Hepatocyte (in vitro differentiated cells): ENCODE data around the gene POU2AF3. TPM values are rescaled to one million over a fixed set of nuclear protein-coding genes. Genes with fewer than 3 reads are reported as not detected.

ENCODE experiments used
- DNase-seq: peaks from one replicate; pipeline ENCODE4 v3.0.0-alpha.2; 2016; ENCODE audit warnings: low spot score
- H2AFZ ChIP-seq: fragments of 200-600 bp; sonication (generic); 2 replicates; pipeline ENCODE4 v1.6.0; 2016; ENCODE audit warnings: antibody characterized with exemption, mild to moderate bottlenecking
- H3K27ac ChIP-seq: fragments of 200-600 bp; sonication (generic); 2 replicates; pipeline ENCODE4 v1.5.1; 2016; ENCODE audit warnings: mild to moderate bottlenecking
- H3K27me3 ChIP-seq: fragments of 200-600 bp; sonication (generic); 2 replicates; pipeline ENCODE4 v1.6.1; 2016
- H3K36me3 ChIP-seq: fragments of 200-600 bp; sonication (generic); replicated peaks from 2 replicates; pipeline ENCODE4 v1.5.1; 2016; ENCODE audit warnings: low read depth; ENCODE audit not compliant: insufficient read depth
- H3K4me1 ChIP-seq: fragments of 200-600 bp; sonication (generic); 2 replicates; pipeline ENCODE4 v1.5.1; 2016; ENCODE audit warnings: mild to moderate bottlenecking, moderate library complexity; ENCODE audit not compliant: insufficient read depth
- H3K4me2 ChIP-seq: fragments of 200-600 bp; sonication (generic); 2 replicates; pipeline ENCODE4 v1.6.0; 2016
- H3K4me3 ChIP-seq: fragments of 200-600 bp; sonication (generic); 2 replicates; pipeline ENCODE4 v1.5.1; 2016; ENCODE audit warnings: mild to moderate bottlenecking
- H3K79me2 ChIP-seq: fragments of 200-600 bp; sonication (generic); 2 replicates; pipeline ENCODE4 v1.6.0; 2017; ENCODE audit warnings: mild to moderate bottlenecking
- H3K9me2 ChIP-seq: fragments of 200-600 bp; sonication (generic); replicated peaks from 2 replicates; pipeline ENCODE4 v1.6.0; 2017; ENCODE audit warnings: mild to moderate bottlenecking; ENCODE audit not compliant: insufficient read depth
- H3K9me3 ChIP-seq: fragments of 200-600 bp; sonication (generic); 2 replicates; pipeline ENCODE4 v1.5.1; 2016; ENCODE audit warnings: low read depth, mild to moderate bottlenecking
- H4K20me1 ChIP-seq: fragments of 200-600 bp; sonication (generic); 2 replicates; pipeline ENCODE4 v1.6.0; 2016; ENCODE audit warnings: mild to moderate bottlenecking; ENCODE audit not compliant: insufficient read depth, poor library complexity, severe bottlenecking
- CTCF ChIP-seq: fragments of 200-600 bp; sonication (generic); IDR thresholded peaks from 2 replicates; pipeline ENCODE4 v1.5.1; 2016; ENCODE audit warnings: antibody characterized with exemption, mild to moderate bottlenecking; ENCODE audit not compliant: poor library complexity
- EZH2 ChIP-seq: fragments of 200-600 bp; sonication (generic); IDR thresholded peaks from 2 replicates; pipeline ENCODE4 v1.6.1; 2016; ENCODE audit warnings: antibody characterized with exemption, mild to moderate bottlenecking, borderline replicate concordance
- EZH2phosphoT487 ChIP-seq: fragments of 200-600 bp; sonication (generic); IDR thresholded peaks from one replicate; pipeline ENCODE4 v1.6.1; 2018; ENCODE audit warnings: antibody characterized with exemption, mild to moderate bottlenecking, low read depth, moderate library complexity; ENCODE audit not compliant: unreplicated experiment, severe bottlenecking
- WGBS: methylation state at CpG from one replicate; pipeline ENCODE4 v1.1.6; 2016; ENCODE audit warnings: low lambda C conversion rate; ENCODE audit errors: missing lambda C conversion rate; 5-methylcytosine and 5-hydroxymethylcytosine counted together
- polyA plus RNA-seq: library from polyadenylated mRNA; unstranded; fragments of >200 nt; fragmentation: Nextera tagmentation; extraction: Ambion mirVana; gene quantifications from 2 replicates; pipeline ENCODE4 v1.2.1, GENCODE V29; 2016
- total RNA-seq: library from RNA; depleted of rRNA; stranded (reverse); fragments of >200 nt; gene quantifications from 2 replicates; pipeline ENCODE4 v1.2.3, GENCODE V29; 2014

POU2AF3 gene
- total and polyA plus RNA-seq, 2 experiments from 2014 or later: 2.5 to 3.0 TPM

- Histone ChIP-seq H3K4me2 (no peak overlapping the region), H3K27ac (no peak overlapping the region), H3K9me3 (no peaks in the 10 kb centered on the region), H3K4me1 (peaks cover under 1% of the 10 kb centered on the region), H2AFZ (no peak overlapping the region), H3K79me2 (no peaks in the 10 kb centered on the region), H3K27me3 (peaks cover 12% of the 10 kb centered on the region), H3K9me2 (no peaks in the 10 kb centered on the region), H3K36me3 (no peaks in the 10 kb centered on the region), H4K20me1 (no peaks in the 10 kb centered on the region), H3K4me3 (no peak overlapping the region)
- DNase-seq: no peak
- TF ChIP-seq CTCF (no peak), EZH2 (no peak), EZH2phosphoT487 (no peak)
- WGBS: 95% methylated on average over 5 of the region's 5 CpGs
These were observed 44.7 kb upstream of the POU2AF3 start for GRCh38 chr11:111253630-111254029.

GRCh38 chr11:111258046-111258445 lies 40.3 kb upstream of the POU2AF3 start:
- no peak overlapping the region for H3K27ac ChIP-seq
- H3K9me3 ChIP-seq: no peaks in the 10 kb centered on the region
- WGBS: over 99% methylated on average over 4 of the region's 4 CpGs
- no peaks in the 10 kb centered on the region for H3K36me3 ChIP-seq
- no peak overlapping the region for H3K4me2 ChIP-seq
- H4K20me1 ChIP-seq: no peaks in the 10 kb centered on the region
- H3K4me3 ChIP-seq: no peak overlapping the region
- no peak for DNase-seq
- TF ChIP-seq CTCF (no peak), EZH2 (no peak), EZH2phosphoT487 (no peak)
- H3K4me1 ChIP-seq: peaks cover 5% of the 10 kb centered on the region
- no peaks in the 10 kb centered on the region for H3K9me2 ChIP-seq
- H3K27me3 ChIP-seq: peaks cover 5% of the 10 kb centered on the region
- H3K79me2 ChIP-seq: no peaks in the 10 kb centered on the region
- H2AFZ ChIP-seq: no peak overlapping the region

GRCh38 chr11:111259896-111260295 lies 38.5 kb upstream of the POU2AF3 start:
- 95% methylated on average over 4 of the region's 4 CpGs for WGBS
- Histone ChIP-seq H3K9me2 (no peaks in the 10 kb centered on the region), H4K20me1 (no peaks in the 10 kb centered on the region), H3K27me3 (peaks cover 5% of the 10 kb centered on the region), H3K27ac (no peak overlapping the region), H3K9me3 (no peaks in the 10 kb centered on the region), H3K4me2 (no peak overlapping the region), H3K79me2 (no peaks in the 10 kb centered on the region), H3K36me3 (no peaks in the 10 kb centered on the region), H2AFZ (no peak overlapping the region), H3K4me1 (peaks cover 5% of the 10 kb centered on the region), H3K4me3 (no peak overlapping the region)
- TF ChIP-seq EZH2phosphoT487: no peak
- no peak for TF ChIP-seq EZH2
- TF ChIP-seq CTCF: no peak
- no peak for DNase-seq

GRCh38 chr11:111260811-111261210 lies 37.5 kb upstream of the POU2AF3 start:
- Histone ChIP-seq H4K20me1 (no peaks in the 10 kb centered on the region), H3K4me2 (no peak overlapping the region), H3K27ac (no peak overlapping the region), H3K9me2 (no peaks in the 10 kb centered on the region), H3K9me3 (no peaks in the 10 kb centered on the region), H3K36me3 (no peaks in the 10 kb centered on the region), H2AFZ (no peak overlapping the region), H3K79me2 (no peaks in the 10 kb centered on the region), H3K4me3 (no peak overlapping the region), H3K27me3 (peaks cover 5% of the 10 kb centered on the region), H3K4me1 (peaks cover 5% of the 10 kb centered on the region)
- WGBS: 62% methylated on average over 4 of the region's 4 CpGs
- DNase-seq: no peak
- TF ChIP-seq CTCF (no peak), EZH2phosphoT487 (no peak), EZH2 (no peak)
